ENCODE measurements around the gene AMN. TPM values are rescaled to one million over a fixed set of nuclear protein-coding genes. Genes with fewer than 3 reads are reported as not detected.

AMN gene
- total RNA-seq, 4 donors from 2014 or later = 0.21 TPM; not detected in 3

- H3K4me3 ChIP-seq = no peak overlapping the region
- TF ChIP-seq POLR2A (IDR thresholded peaks at IDR 0.05) (no peak), EP300 (IDR thresholded peaks at IDR 0.05) (no peak), CTCF (IDR thresholded peaks at IDR 0.05) (no peak)
- DNase-seq (ENCODE audit: low spot score in 2 of 2) = no peak
- no peaks in the 10 kb centered on the region for H3K9me3 ChIP-seq
- no peaks in the 10 kb centered on the region for H3K27me3 ChIP-seq
- 89% methylated on average over 17 to 18 of the region's 18 CpGs for WGBS, 2 donors
- H3K27ac ChIP-seq = peak overlapping the region in 1 of 4 donors; percentile 23
- peaks cover 0 to 59% (median 0%) of the 10 kb centered on the region in 3 donors for H3K36me3 ChIP-seq
- no peaks in the 10 kb centered on the region for H3K4me1 ChIP-seq
Observed at GRCh38 chr14:102898776-102899515, 23.5 kb upstream of the AMN start.

GRCh38 chr14:102899516-102899900 is 23.0 kb upstream of the AMN start:
- no peaks in the 10 kb centered on the region for H3K9me3 ChIP-seq
- H3K27me3 ChIP-seq = no peaks in the 10 kb centered on the region
- 92 to 95% methylated on average over 8 of the region's 8 CpGs for WGBS, 2 donors
- no peak for DNase-seq (ENCODE audit: low spot score in 2 of 2)
- H3K4me1 ChIP-seq = no peaks in the 10 kb centered on the region
- H3K27ac ChIP-seq = peak overlapping the region in 1 of 4 donors; percentile 23
- peaks cover 0 to 63% (median 0%) of the 10 kb centered on the region in 3 donors for H3K36me3 ChIP-seq
- TF ChIP-seq POLR2A (IDR thresholded peaks at IDR 0.05) (no peak), CTCF (IDR thresholded peaks at IDR 0.05) (no peak), EP300 (IDR thresholded peaks at IDR 0.05) (no peak)
- H3K4me3 ChIP-seq = no peak overlapping the region

- no peaks in the 10 kb centered on the region for H3K9me3 ChIP-seq
- peak overlapping the region in 1 of 4 donors; percentile 76 for H3K27ac ChIP-seq
- WGBS, 2 donors = 80 to 82% methylated on average over 37 to 39 of the region's 39 CpGs
- TF ChIP-seq CTCF (IDR thresholded peaks at IDR 0.05) (no peak), POLR2A (IDR thresholded peaks at IDR 0.05) (no peak), EP300 (IDR thresholded peaks at IDR 0.05) (no peak)
- H3K27me3 ChIP-seq = no peaks in the 10 kb centered on the region
- no peaks in the 10 kb centered on the region for H3K4me1 ChIP-seq
- no peak for DNase-seq (ENCODE audit: low spot score in 2 of 2)
- peaks cover 0 to 70% (median 0%) of the 10 kb centered on the region in 3 donors for H3K36me3 ChIP-seq
- H3K4me3 ChIP-seq = no peak overlapping the region
Observed at GRCh38 chr14:102900631-102901571, 21.6 kb upstream of the AMN start.

GRCh38 chr14:102901633-102902032 is 20.8 kb upstream of the AMN start:
- H3K4me1 ChIP-seq = no peaks in the 10 kb centered on the region
- H3K36me3 ChIP-seq = peaks cover 0 to 75% (median 0%) of the 10 kb centered on the region in 3 donors
- WGBS, 2 donors = 67 to 79% methylated on average over 4 of the region's 4 CpGs
- no peaks in the 10 kb centered on the region for H3K9me3 ChIP-seq
- H3K27ac ChIP-seq = peak overlapping the region in 1 of 4 donors; percentile 76
- no peak for TF ChIP-seq EP300 (IDR thresholded peaks at IDR 0.05)
- TF ChIP-seq POLR2A (IDR thresholded peaks at IDR 0.05) = no peak
- TF ChIP-seq CTCF (IDR thresholded peaks at IDR 0.05) = no peak
- H3K4me3 ChIP-seq = no peak overlapping the region
- DNase-seq (ENCODE audit: low spot score in 2 of 2) = no peak
- H3K27me3 ChIP-seq = no peaks in the 10 kb centered on the region
